Neural progenitor cell (in vitro differentiated cells): ENCODE measurements around the gene TEKTIP1. TPM values are rescaled to one million over a fixed set of nuclear protein-coding genes. Genes with fewer than 3 reads are reported as not detected.

ENCODE experiments used
- DNase-seq: peaks from one replicate; pipeline ENCODE4 v3.0.0-alpha.2; 2016; ENCODE audit warnings: low spot score
- H2AFZ ChIP-seq: fragments of 200-600 bp; sonication (generic); replicated peaks from 2 replicates; pipeline ENCODE4 v1.6.1; 2016; ENCODE audit warnings: antibody characterized with exemption
- H3F3A ChIP-seq: fragments of 200-600 bp; sonication (generic); 2 replicates; pipeline ENCODE4 v1.6.1; 2016; ENCODE audit warnings: antibody characterized with exemption, low read depth
- H3K27ac ChIP-seq: fragments of 200-600 bp; sonication (generic); 2 replicates; pipeline ENCODE4 v1.5.1; 2016; ENCODE audit warnings: mild to moderate bottlenecking
- H3K27me3 ChIP-seq: fragments of 200-600 bp; sonication (generic); 2 replicates; pipeline ENCODE4 v1.6.1; 2016; ENCODE audit warnings: mild to moderate bottlenecking, moderate library complexity
- H3K36me3 ChIP-seq: fragments of 200-600 bp; sonication (generic); 2 replicates; pipeline ENCODE4 v1.5.1; 2016
- H3K4me1 ChIP-seq: fragments of 200-600 bp; sonication (generic); 2 replicates; pipeline ENCODE4 v1.6.1; 2016; ENCODE audit warnings: mixed run types
- H3K4me2 ChIP-seq: fragments of 200-600 bp; sonication (generic); 2 replicates; pipeline ENCODE4 v1.6.1; 2016
- H3K4me3 ChIP-seq: fragments of 200-600 bp; sonication (generic); 2 replicates; pipeline ENCODE4 v1.5.1; 2016
- H3K79me2 ChIP-seq: fragments of 200-600 bp; sonication (generic); 2 replicates; pipeline ENCODE4 v1.6.1; 2016; ENCODE audit warnings: low read depth
- H3K9ac ChIP-seq: fragments of 200-600 bp; sonication (generic); 2 replicates; pipeline ENCODE4 v1.6.1; 2016
- H3K9me3 ChIP-seq: fragments of 200-600 bp; sonication (generic); 2 replicates; pipeline ENCODE4 v1.5.1; 2016; ENCODE audit warnings: low read depth
- H4K20me1 ChIP-seq: fragments of 200-600 bp; sonication (generic); 2 replicates; pipeline ENCODE4 v1.6.1; 2016; ENCODE audit warnings: low read depth
- H3K27ac Mint-ChIP-seq: 3 replicates; pipeline ENCODE4 v1.8.0; 2021; ENCODE audit warnings: mixed read lengths
- H3K27me3 Mint-ChIP-seq: 2 replicates; pipeline ENCODE4 v1.8.0; 2022; ENCODE audit warnings: low read depth, mild to moderate bottlenecking, inconsistent platforms, moderate library complexity, mixed read lengths; ENCODE audit not compliant: insufficient read depth
- H3K36me3 Mint-ChIP-seq: 3 replicates; pipeline ENCODE4 v1.8.0; 2021; ENCODE audit warnings: mixed read lengths
- H3K4me1 Mint-ChIP-seq: 3 replicates; pipeline ENCODE4 v1.8.0; 2021; ENCODE audit warnings: mixed read lengths
- H3K4me3 Mint-ChIP-seq: 3 replicates; pipeline ENCODE4 v1.8.0; 2021; ENCODE audit warnings: mild to moderate bottlenecking, moderate library complexity, mixed read lengths
- H3K9me3 Mint-ChIP-seq: 3 replicates; pipeline ENCODE4 v1.8.0; 2020; ENCODE audit warnings: mixed read lengths
- EZH2 ChIP-seq: fragments of 200-600 bp; sonication (generic); IDR thresholded peaks from 2 replicates; pipeline ENCODE4 v1.6.1; 2017; ENCODE audit warnings: antibody characterized with exemption, mild to moderate bottlenecking, moderate library complexity
- EZH2phosphoT487 ChIP-seq: fragments of 200-600 bp; sonication (generic); IDR thresholded peaks from 2 replicates; pipeline ENCODE4 v1.6.1; 2017; ENCODE audit warnings: antibody characterized with exemption
- total RNA-seq: library from RNA; depleted of rRNA; stranded (reverse); fragments of >200 nt; gene quantifications from 2 replicates; pipeline ENCODE4 v1.2.3, GENCODE V29; 2015; ENCODE audit warnings: low replicate concordance
- TF ChIP-seq, protein P1 (sequence below): fragments of 200-600 bp; sonication (generic); IDR thresholded peaks from 2 replicates; pipeline ENCODE4 v1.5.1; 2017; ENCODE audit warnings: antibody characterized with exemption, mild to moderate bottlenecking

Gene TEKTIP1
- total RNA-seq: not detected in 2 replicates

DNA sequence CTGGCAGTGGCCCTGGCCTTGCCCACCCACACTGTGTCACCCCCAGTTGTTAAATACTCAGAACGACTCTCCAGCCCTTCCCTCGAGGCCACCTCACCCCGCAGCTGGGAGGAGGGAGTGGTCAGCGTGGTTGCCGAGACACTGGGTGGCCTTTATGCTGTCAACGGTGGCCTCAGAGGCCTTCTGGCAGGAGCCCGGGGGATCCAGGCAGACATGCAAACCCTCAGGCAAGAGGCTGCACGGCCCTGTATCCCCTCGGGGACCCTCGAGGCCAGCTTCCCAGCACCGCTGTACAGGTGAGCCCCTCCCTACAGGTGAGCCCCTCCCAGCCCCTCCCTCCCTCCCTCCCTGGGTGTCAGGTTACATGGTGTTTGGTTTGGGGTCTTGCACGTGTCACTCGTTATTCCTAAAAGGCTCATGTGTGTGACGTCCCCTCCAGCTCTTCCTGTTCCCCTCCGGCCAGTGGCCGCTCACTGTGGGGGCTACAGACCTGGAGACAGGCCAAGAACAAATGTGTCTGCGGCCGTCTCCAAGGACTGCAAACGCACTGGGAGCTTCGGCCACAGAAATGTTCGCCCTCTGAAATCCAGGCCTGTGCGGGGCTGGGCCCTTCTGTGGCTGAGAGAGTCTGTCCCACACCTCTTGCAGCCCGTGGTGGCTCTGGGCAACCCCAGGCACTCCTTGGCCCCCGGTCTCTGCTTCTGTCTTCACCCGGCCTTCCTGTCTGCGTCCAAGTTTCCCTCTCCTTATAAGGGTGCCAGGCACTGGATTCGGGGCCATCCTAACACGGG lies at the start of gene TEKTIP1:
TEKTIP1 (plus strand) TSS at position 210 of the 791 bp plus-strand sequence; CDS start at position 214, 4 bp downstream.
- no peaks in the 10 kb centered on the region for H3K27me3 ChIP-seq
- H3K36me3 ChIP-seq: no peaks in the 10 kb centered on the region
- peak within 1 kb of the TSS; percentile 30 for H3K4me3 Mint-ChIP-seq
- no peaks in the 10 kb centered on the region for H3K4me1 ChIP-seq
- H3K9me3 ChIP-seq: no peaks in the 10 kb centered on the region
- DNase-seq: peak; percentile 41
- no peak for TF ChIP-seq EZH2phosphoT487
- TF ChIP-seq, protein P1, sequence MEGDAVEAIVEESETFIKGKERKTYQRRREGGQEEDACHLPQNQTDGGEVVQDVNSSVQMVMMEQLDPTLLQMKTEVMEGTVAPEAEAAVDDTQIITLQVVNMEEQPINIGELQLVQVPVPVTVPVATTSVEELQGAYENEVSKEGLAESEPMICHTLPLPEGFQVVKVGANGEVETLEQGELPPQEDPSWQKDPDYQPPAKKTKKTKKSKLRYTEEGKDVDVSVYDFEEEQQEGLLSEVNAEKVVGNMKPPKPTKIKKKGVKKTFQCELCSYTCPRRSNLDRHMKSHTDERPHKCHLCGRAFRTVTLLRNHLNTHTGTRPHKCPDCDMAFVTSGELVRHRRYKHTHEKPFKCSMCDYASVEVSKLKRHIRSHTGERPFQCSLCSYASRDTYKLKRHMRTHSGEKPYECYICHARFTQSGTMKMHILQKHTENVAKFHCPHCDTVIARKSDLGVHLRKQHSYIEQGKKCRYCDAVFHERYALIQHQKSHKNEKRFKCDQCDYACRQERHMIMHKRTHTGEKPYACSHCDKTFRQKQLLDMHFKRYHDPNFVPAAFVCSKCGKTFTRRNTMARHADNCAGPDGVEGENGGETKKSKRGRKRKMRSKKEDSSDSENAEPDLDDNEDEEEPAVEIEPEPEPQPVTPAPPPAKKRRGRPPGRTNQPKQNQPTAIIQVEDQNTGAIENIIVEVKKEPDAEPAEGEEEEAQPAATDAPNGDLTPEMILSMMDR: no peak
- no peak for TF ChIP-seq EZH2
- peaks cover 10% of the 10 kb centered on the region for H3K36me3 Mint-ChIP-seq
- peaks cover 33% of the 10 kb centered on the region for H4K20me1 ChIP-seq
- H2AFZ ChIP-seq: no peak within 1 kb of the TSS
- no peaks in the 10 kb centered on the region for H3K79me2 ChIP-seq
- H3K27ac ChIP-seq: no peak within 1 kb of the TSS
- no peak within 1 kb of the TSS for H3K4me3 ChIP-seq
- peak within 1 kb of the TSS; percentile 46 for H3K27ac Mint-ChIP-seq
- peaks cover 12% of the 10 kb centered on the region for H3K27me3 Mint-ChIP-seq
- peaks cover 6% of the 10 kb centered on the region for H3F3A ChIP-seq
- no peak within 1 kb of the TSS for H3K4me2 ChIP-seq
- peaks cover 13% of the 10 kb centered on the region for H3K4me1 Mint-ChIP-seq
- no peak within 1 kb of the TSS for H3K9ac ChIP-seq
- H3K9me3 Mint-ChIP-seq: no peaks in the 10 kb centered on the region

DNA sequence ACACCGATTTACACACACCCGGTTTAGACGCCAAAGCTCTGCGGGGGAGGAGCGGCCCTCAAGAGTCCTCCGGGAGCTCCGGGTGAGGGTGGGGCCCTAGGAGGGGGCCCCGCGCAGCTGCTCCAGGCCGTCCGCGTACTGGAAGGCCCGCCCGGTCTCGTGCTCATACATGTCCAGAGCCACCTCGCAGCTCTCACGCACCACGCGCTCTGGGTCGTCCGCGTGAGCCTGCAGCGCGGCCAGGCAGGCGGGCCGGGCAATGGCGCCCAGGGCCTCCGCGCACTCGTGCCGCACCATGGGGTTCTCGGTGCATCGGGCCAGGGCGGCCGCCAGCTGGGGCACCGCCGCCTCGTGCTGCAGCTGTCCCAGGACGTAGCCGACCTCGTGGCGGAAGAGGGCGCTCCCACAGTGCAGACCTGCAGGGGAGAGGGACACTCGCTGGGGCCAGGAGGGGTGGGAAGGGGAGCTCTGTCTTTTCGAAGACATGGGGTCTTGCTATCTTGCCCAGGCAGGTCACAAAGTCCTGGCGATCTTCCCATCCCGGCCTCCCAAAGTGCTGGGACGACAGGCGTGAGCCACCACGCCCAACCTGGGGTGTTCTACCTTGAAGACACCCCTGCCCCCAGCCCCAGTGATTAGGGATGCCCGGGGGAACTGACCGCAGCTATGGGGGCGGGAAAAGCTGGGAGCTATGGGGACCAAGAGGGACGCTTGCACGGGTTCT lies 47.4 kb upstream of the TEKTIP1 start:
- no peak overlapping the region for H3K9ac ChIP-seq
- peaks cover 11% of the 10 kb centered on the region for H3K36me3 Mint-ChIP-seq
- H3K9me3 ChIP-seq: no peaks in the 10 kb centered on the region
- H3K36me3 ChIP-seq: no peaks in the 10 kb centered on the region
- no peaks in the 10 kb centered on the region for H3K9me3 Mint-ChIP-seq
- no peak overlapping the region for H3K27ac ChIP-seq
- no peak overlapping the region for H3K4me2 ChIP-seq
- H3K79me2 ChIP-seq: no peaks in the 10 kb centered on the region
- no peaks in the 10 kb centered on the region for H3K27me3 ChIP-seq
- no peaks in the 10 kb centered on the region for H3K4me1 Mint-ChIP-seq
- TF ChIP-seq, protein P1: no peak
- TF ChIP-seq EZH2phosphoT487 (no peak), EZH2 (no peak)
- no peak for DNase-seq
- H2AFZ ChIP-seq: no peak overlapping the region
- H3F3A ChIP-seq: no peaks in the 10 kb centered on the region
- H4K20me1 ChIP-seq: no peaks in the 10 kb centered on the region
- H3K27me3 Mint-ChIP-seq: no peaks in the 10 kb centered on the region
- H3K4me1 ChIP-seq: no peaks in the 10 kb centered on the region
- H3K27ac Mint-ChIP-seq: no peak overlapping the region
- no peak overlapping the region for H3K4me3 ChIP-seq
- no peak overlapping the region for H3K4me3 Mint-ChIP-seq

DNA sequence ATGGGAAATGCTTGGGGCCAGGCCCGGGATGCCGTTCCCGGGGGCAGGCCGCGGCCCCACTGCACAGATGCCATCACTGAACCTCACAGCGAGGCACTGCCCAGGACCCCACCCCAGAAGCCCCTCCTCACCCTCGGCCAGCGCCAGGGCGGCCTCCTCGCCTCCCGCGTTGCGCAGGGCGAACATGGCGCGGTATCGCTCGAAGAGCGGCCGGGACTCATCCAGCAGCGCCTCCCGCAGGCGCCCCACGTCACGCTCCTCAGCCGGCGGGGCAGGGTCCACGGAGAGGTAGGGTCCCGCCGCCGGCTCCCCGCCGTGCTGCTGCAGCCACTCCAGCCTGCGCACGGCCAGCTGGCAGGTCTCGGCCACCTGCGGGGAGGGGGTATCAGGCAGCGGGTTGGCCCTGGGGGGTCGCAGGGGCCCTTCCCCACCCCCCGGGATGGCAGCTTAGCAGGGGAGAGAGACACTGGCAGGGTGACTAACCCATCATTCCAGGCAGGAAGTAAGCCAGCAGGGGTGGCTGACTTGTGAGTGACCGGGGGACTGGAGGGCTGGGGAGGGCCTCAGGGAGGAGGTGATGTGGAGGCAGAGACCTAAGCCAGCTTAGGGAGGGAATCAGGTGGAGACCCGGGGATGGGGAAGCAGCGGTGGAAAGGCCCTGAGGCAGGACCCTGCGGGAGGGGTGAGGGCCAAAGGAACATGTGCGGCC lies 46.7 kb upstream of the TEKTIP1 start:
- Histone ChIP-seq H2AFZ (no peak overlapping the region), H3K4me3 (no peak overlapping the region), H3K9me3 (no peaks in the 10 kb centered on the region), H3K9ac (no peak overlapping the region), H3K4me2 (no peak overlapping the region), H3K27me3 (no peaks in the 10 kb centered on the region), H3K36me3 (no peaks in the 10 kb centered on the region), H3F3A (no peaks in the 10 kb centered on the region), H3K4me1 (no peaks in the 10 kb centered on the region), H3K27ac (no peak overlapping the region), H3K79me2 (no peaks in the 10 kb centered on the region), H4K20me1 (no peaks in the 10 kb centered on the region)
- Mint-ChIP-seq H3K27me3 (no peaks in the 10 kb centered on the region), H3K27ac (no peak overlapping the region), H3K9me3 (no peaks in the 10 kb centered on the region), H3K4me3 (peak overlapping the region; percentile 18), H3K36me3 (peaks cover 15% of the 10 kb centered on the region), H3K4me1 (no peaks in the 10 kb centered on the region)
- DNase-seq: no peak
- no peak for TF ChIP-seq EZH2
